HG03521 (cell line): ENCODE data around the gene SMAD6.
"Not testable (repeated sequence)": the region's sequence is repeated elsewhere in the genome, so short reads cannot be mapped to it uniquely, and the experiment has no call there.

Experiments used
- ATAC-seq: cut with Tn5 transposase; IDR thresholded peaks from one replicate; pipeline ENCODE4 v1.9.1; 2021; ENCODE audit warnings: mild to moderate bottlenecking, moderate library complexity; ENCODE audit not compliant: unreplicated experiment

Gene SMAD6

GRCh38 chr15:66816201-66816600, 114.2 kb downstream of the SMAD6 start:
- ATAC-seq = no peak

GRCh38 chr15:66819084-66819483, 117.0 kb downstream of the SMAD6 start:
- no peak for ATAC-seq

- no peak for ATAC-seq
Observed at GRCh38 chr15:66820481-66821176, 118.6 kb downstream of the SMAD6 start.

DNA sequence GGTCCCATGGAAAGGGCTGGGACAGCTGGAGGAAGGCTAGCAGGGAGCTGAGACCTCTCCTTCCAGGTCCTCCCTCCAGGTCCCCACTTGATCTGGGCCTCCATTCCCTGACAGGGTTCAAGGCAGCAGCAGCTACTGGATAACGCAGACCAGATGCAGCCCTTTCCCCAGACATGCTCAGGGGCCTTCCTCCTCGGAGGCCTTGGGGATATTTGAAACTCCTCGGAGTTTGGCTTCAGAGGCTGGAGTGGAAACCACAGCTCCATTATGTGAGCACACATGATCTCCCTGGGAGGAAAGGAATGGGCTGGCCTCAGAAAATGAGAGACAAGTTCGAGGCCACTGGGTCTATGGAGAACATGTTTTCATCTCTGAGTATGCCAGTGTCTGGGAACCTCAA, 119.3 kb downstream of the SMAD6 start:
- no peak for ATAC-seq

DNA sequence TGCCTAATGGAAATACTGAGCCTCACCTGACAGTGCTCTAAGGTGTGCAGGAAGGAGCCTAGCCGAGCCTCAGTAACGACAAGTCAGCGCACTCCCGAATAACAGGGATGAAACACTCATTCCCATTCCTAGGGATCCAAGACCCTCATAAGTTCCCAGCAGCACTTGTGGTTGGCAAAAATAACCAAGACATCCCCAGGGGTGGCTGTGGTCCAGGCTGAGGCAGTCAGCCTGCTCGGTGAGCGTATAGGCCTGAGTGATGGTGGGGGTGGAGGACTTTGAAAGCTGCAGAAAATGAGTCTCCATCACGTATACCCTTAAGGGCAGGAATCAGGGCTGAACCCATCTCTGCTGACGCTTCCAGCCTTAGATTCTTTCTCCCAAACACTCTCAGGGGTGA, 120.1 kb downstream of the SMAD6 start:
- ATAC-seq = no peak

GRCh38 chr15:66822576-66822975, 120.5 kb downstream of the SMAD6 start:
- no peak for ATAC-seq

GRCh38 chr15:66823601-66824000, 121.6 kb downstream of the SMAD6 start:
- no peak for ATAC-seq

GRCh38 chr15:66824424-66824823, 122.4 kb downstream of the SMAD6 start:
- no peak for ATAC-seq

GRCh38 chr15:66825139-66825538, 123.1 kb downstream of the SMAD6 start:
- no peak for ATAC-seq

GRCh38 chr15:66825731-66826130, 123.7 kb downstream of the SMAD6 start:
- no peak for ATAC-seq

- no peak for ATAC-seq
Observed at GRCh38 chr15:66826507-66826906, 124.5 kb downstream of the SMAD6 start.

DNA sequence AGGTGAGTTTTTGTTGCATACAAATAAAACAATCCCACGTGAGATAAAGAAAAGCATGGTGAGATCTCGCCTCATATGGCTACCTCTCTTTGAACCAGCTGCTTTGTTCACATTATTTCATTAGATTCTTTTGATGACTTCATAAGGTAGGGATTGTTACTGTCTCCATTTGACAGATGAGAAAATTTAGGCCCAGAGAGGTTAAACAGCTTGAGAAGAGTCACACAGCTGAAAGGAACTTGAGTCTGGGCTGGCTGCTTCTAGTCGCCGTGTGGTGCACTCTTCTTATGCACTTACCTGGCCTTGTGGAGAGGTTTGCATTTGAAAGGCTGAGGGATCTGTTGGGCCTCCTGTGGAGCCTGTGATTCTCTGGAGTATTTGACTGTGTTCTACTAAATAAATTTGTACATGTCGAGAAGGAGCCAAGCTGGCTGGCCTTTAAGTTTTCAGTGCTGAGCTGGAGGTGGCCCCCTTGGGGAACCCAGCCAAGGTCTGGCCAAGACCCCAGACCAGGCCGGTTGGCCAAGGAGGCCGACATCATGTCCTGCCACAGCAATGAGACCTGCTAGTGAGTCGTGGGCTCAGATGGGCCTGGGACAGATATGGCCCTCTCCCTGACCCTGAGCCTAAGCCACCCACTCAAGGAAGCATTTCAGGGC, 125.1 kb downstream of the SMAD6 start:
- ATAC-seq = no peak

DNA sequence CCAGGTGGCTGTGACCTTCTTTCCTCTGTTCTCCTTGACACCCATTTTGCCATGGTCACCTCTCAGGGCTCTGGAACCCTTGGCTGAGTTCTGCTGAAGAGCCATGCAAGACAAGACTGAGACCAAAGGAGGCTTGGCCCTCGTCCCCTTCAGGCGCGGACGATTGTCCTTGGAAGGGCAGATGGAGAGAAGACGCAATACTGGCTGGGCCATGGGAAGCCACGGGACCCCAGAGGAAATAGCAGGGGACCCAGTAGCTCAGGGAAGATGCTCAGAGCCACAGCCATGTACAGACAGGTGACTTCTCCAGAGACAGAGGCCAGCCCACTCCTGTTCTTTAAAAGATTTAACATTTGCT, 125.6 kb downstream of the SMAD6 start:
- no peak for ATAC-seq

DNA sequence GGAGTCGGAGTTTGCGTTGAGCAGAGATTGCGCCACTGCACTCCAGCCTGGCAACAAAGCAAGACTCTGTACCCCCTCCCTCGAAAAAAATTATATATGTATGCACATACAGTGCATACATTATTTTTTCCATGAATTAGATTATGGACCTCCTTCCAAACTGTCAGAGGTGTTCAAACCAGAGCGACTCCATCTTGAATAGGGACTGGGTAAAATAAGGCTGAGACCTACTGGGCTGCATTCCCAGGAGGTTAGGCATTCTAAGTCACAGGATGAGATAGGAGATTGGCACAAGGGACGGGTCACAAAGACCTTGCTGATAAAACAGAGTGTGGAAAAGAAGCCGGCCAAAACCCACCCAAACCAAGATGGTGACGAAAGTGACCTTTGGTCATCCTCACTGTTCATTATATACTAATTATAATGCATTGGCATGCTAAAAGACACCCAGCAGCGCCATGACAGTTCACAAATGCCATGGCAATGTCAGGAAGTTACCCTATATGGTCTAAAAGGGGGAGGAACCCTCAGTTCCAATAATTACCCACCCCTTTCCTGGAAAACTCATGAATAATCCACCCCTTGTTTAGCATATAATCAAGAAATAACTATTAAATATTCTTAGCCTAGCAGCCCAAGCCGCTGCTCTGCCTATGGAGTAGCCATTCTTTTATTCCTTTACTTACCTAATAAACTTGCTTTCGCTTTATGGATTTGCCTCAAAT, 126.9 kb downstream of the SMAD6 start:
- not testable (repeated sequence) for ATAC-seq

DNA sequence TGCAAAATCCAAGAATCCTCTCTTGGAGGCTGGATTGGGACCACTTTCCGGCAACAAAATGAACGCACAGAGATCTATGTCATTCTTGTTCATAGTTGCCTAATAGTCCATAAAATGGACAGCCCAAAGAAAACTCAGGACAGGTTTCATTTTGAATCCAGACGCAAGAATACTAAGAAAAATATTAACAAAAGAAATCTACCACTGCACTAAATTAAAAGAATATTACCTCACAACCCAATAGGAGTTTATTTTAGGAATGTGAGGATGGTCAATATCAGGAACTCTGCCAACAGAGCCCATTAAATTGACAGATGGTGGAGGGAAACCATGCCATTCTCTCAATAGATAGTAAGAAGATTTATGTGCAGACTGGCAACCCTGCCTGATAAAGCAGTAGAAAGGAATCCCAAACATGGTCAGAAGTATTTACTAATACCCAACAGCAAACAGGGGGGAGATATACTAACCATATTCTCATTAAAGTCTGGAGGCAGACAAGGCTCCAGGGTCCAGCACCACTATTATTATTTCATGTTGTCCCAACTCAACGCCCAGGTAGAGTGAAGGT, 127.6 kb downstream of the SMAD6 start:
- ATAC-seq = no peak

DNA sequence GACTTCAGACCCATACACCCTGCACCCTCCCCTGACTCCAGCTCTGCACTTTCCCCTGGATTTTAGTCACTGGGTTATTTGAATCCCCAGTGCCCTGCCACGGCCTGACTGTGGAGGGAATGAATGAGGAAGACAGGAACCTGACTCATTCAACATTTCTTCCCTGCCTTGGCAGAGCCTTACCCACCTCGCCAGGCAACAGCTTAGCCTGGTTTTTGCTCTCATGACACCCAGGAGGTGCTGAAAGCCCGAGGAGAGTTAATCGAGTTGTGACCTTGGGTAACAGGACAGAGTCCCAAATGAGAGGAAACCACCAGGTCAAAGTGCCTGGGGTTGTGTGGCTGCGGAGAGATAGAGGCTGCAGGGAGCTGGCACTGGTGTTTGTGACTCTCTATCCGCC, 128.3 kb downstream of the SMAD6 start:
- ATAC-seq = no peak

DNA sequence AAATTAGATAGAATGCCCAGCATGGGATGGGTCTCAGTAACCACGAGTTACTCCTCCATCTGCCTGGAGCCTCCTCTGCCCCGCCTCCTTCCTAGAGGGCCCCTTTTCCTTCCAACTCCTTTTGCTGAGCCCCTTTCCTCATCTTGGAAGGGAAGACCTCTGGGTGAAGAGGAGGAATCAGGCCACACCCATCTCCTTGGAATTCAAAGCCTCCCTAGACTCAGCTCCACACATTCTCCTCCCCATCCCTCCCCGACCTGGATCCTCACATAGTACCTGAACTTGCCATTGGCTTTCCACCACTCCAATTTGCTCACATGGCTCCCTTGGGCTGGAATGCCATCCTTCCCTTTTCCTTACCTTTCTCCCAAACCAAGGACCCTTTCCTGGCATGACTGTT, 128.8 kb downstream of the SMAD6 start:
- ATAC-seq = no peak

DNA sequence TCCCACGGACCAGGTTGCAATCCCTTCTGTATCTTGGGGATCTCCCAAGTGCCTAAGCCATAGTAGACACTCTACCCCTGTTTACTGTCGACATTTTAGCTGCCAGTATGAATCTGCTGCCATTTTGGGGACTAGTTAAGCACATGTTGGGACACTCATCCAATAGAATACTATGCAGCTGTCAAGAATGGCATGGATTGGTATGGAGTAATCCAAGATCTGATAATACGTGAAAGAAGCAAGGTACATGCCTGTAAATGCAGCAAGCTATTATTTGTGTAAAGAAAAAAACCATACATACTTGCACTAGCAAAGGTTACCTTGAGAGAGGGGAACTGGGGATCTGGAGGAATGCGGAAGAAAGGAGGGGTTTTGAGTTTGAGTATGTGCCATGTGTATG, 129.3 kb downstream of the SMAD6 start:
- ATAC-seq = no peak

DNA sequence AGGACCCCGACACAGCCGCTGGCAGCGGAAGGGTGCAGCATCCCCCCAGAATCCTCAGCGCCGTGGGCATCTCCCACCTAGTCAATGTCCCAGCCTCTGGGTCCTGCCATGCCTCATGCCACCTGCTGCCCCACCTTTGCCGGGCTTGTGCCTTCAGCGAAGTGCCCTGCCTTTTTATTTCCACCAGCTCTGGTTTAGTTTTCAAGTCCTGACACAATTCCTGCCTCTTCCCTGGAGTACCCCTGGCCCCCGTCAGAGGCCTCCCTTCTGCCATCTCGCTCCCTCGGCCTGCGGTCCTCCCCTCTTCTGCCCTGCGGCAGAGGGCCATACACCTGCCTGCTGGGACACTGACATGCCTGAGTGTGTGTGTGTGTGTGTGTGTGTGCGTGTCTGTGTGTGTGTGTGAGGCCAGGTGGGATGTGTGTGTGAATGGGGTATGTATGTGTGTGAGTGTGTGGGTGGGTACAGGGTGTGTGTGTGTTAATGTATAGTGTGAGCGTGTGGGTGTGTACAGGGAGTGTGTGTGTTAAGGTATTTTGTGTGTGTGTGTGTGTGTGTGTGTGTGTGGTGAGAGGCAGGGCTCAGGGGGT, 129.9 kb downstream of the SMAD6 start:
- ATAC-seq = no peak
